Endometrium (tissue), 2 donors: ENCODE results near the gene PTGFRN.

Source experiments
- FAIRE-seq: peaks from 2 replicates; lab custom pipeline; 2012; peaks lifted over from hg19 to GRCh38; lab: Jason Lieb, UNC
- donor health status: control.
- donor health status: control.

Gene PTGFRN

GRCh38 chr1:117037802-117038201 lies 128.1 kb downstream of the PTGFRN start:
- FAIRE-seq, result no peak

DNA sequence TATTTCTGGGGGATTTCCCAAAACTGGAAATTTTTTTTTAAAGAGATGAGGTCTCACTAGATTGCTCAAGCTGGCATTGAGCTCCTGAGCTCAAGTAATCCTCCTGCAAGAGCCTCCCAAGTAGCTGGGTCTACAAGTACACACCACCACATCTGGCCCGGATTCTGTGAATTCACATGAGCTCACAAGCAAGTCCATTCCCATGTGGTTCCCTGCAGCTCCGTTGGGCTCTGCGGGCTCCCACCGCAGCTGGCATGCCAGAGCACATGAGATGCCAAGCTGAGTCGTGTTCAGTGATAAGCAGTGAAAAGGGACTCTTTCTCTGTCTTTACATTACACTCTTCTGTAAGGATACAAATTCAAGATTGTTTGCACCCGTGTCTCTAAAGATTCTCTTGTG lies 128.5 kb downstream of the PTGFRN start:
- no peak for FAIRE-seq
